VCaP (cell line): ENCODE measurements around the gene DUSP15.

Experiments
- H3K27ac ChIP-seq: fragments of 450-650 bp; 2 replicates; pipeline ENCODE4 v1.5.1; 2017
- CTCF ChIP-seq: fragments of 450-650 bp; conservative IDR thresholded peaks from 2 replicates; pipeline ENCODE4 v1.5.1; 2017; ENCODE audit warnings: mild to moderate bottlenecking, moderate library complexity

Gene DUSP15

GRCh38 chr20:31913431-31914157 lies 43.3 kb upstream of the DUSP15 start:
- H3K27ac ChIP-seq, result no peak overlapping the region
- TF ChIP-seq CTCF, result no peak

- H3K27ac ChIP-seq, result no peak overlapping the region
- TF ChIP-seq CTCF, result no peak
Observed at GRCh38 chr20:31910071-31910803, 39.9 kb upstream of the DUSP15 start.

GRCh38 chr20:31909253-31910070 lies 39.1 kb upstream of the DUSP15 start:
- no peak overlapping the region for H3K27ac ChIP-seq
- no peak for TF ChIP-seq CTCF

GRCh38 chr20:31908424-31908823 lies 38.1 kb upstream of the DUSP15 start:
- no peak for TF ChIP-seq CTCF
- H3K27ac ChIP-seq, result no peak overlapping the region

- H3K27ac ChIP-seq, result no peak overlapping the region
- TF ChIP-seq CTCF, result no peak
Observed at GRCh38 chr20:31908016-31908415, 37.7 kb upstream of the DUSP15 start.

- H3K27ac ChIP-seq, result no peak overlapping the region
- TF ChIP-seq CTCF, result no peak
Observed at GRCh38 chr20:31907046-31907445, 36.7 kb upstream of the DUSP15 start.

- H3K27ac ChIP-seq, result no peak overlapping the region
- no peak for TF ChIP-seq CTCF
Observed at GRCh38 chr20:31906001-31906400, 35.7 kb upstream of the DUSP15 start.
